GM12873 (cell line): ENCODE results near the gene ADAM17.

Experiments
- CTCF ChIP-seq: IDR thresholded peaks from 2 replicates; pipeline ENCODE4 v1.5.1; 2012; ENCODE audit warnings: low read depth, mild to moderate bottlenecking, moderate library complexity, low read length, control low read depth; ENCODE audit not compliant: insufficient read depth; ENCODE audit errors: missing control alignments

Gene ADAM17

GRCh38 chr2:9508931-9509330 is 46.7 kb downstream of the ADAM17 start:
- TF ChIP-seq CTCF: no peak

DNA sequence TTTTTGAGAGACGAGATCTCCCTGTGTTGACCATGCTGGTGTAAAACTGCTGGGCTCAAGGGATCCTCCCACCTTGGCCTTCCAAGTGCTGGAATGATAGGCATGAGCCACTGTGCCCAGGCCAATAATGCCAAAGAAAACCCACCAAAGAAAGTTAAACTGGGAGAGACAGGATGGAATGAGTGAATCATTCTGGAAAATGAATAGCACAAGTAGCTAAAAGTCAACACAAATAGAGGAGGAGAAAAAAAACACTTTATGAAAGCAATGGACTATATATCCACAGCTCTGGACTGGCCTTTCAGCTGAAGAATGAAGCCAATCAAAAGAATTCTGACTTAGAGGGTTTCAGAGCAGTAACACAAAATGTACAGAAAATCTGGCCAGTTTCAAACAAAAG is 57.4 kb downstream of the ADAM17 start:
- TF ChIP-seq CTCF: no peak

GRCh38 chr2:9497017-9497416 is 58.6 kb downstream of the ADAM17 start:
- no peak for TF ChIP-seq CTCF

- no peak for TF ChIP-seq CTCF
Observed at GRCh38 chr2:9494081-9494480, 61.5 kb downstream of the ADAM17 start.

GRCh38 chr2:9493478-9493877 is 62.2 kb downstream of the ADAM17 start:
- TF ChIP-seq CTCF: no peak

- TF ChIP-seq CTCF: no peak
Observed at GRCh38 chr2:9492927-9493326, 62.7 kb downstream of the ADAM17 start.

DNA sequence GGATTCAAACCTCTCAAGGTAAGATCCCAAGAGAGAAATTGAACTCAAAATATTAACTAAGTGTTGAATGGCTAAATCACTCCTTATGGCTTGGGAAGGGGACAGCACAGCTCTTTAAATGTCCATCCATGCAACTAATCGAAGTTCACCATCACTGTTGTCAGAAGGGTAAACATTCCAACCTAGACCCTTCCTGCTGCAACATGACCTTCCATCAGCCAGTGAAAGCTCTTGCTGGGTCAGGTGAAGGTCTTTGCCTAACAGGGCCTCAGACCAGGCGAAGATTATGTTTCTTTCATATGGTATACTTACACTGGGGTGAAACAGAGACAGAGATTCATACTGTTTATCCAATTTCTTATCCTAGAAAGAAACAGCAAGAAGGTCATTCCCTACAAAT is 64.8 kb downstream of the ADAM17 start:
- no peak for TF ChIP-seq CTCF
